Lung (tissue), 12 donors: ENCODE data around the gene MYG1. TPM values are rescaled to one million over a fixed set of nuclear protein-coding genes. Genes with fewer than 3 reads are reported as not detected.

Source experiments
- ATAC-seq: fragments of 200-7000 bp; cut with Tn5 transposase; one replicate; pipeline ENCODE4 v1.9.1; 2020; ENCODE audit warnings: moderate number of reproducible peaks; ENCODE audit not compliant: insufficient read depth, low FRiP score
- DNase-seq, 3 donors: peaks; one replicate each; pipeline ENCODE4 v3.0.0-alpha.2; 2013 to 2017
- H3K27ac ChIP-seq, 2 donors: one replicate each; pipeline ENCODE4 v1.5.1; 2013; ENCODE audit warnings: mild to moderate bottlenecking in 2 of 2, moderate library complexity in 2 of 2, control low read depth in 1 of 2, inconsistent platforms in 1 of 2, low read depth in 1 of 2, low read length in 1 of 2
- H3K27me3 ChIP-seq, 3 donors: one replicate each; pipeline ENCODE4 v1.5.1; 2013; ENCODE audit warnings: low read length in 2 of 3; ENCODE audit not compliant: control insufficient read depth in 3 of 3, insufficient read depth in 3 of 3
- H3K36me3 ChIP-seq, 4 donors: one replicate each; pipeline ENCODE4 v1.5.1; 2013; ENCODE audit warnings: low read length in 4 of 4, mild to moderate bottlenecking in 1 of 4, moderate library complexity in 1 of 4; ENCODE audit not compliant: control insufficient read depth in 4 of 4, insufficient read depth in 4 of 4
- H3K4me1 ChIP-seq, 5 donors: one replicate each; pipeline ENCODE4 v1.5.1; 2013; ENCODE audit warnings: low read length in 5 of 5, mild to moderate bottlenecking in 2 of 5, moderate library complexity in 1 of 5; ENCODE audit not compliant: control insufficient read depth in 5 of 5, insufficient read depth in 5 of 5
- H3K4me3 ChIP-seq: one replicate; pipeline ENCODE4 v1.5.1; 2013; ENCODE audit warnings: mild to moderate bottlenecking, control low read depth, moderate library complexity
- H3K9ac ChIP-seq, 2 donors: one replicate each; pipeline ENCODE4 v1.5.1; 2013; ENCODE audit warnings: low read length in 2 of 2, control low read depth in 1 of 2; ENCODE audit not compliant: insufficient read depth in 1 of 2
- H3K9me3 ChIP-seq, 4 donors: one replicate each; pipeline ENCODE4 v1.5.1; 2013; ENCODE audit warnings: low read length in 3 of 4, mild to moderate bottlenecking in 1 of 4, moderate library complexity in 1 of 4; ENCODE audit not compliant: control insufficient read depth in 4 of 4, insufficient read depth in 3 of 4
- WGBS, 2 donors: extraction: QIAGEN DNeasy Blood & Tissue Kit; methylation state at CpG; one replicate each; pipeline ENCODE4 v1.1.7; 2013; 5-methylcytosine and 5-hydroxymethylcytosine counted together
- polyA plus RNA-seq, 2 donors: library from polyadenylated mRNA; stranded (reverse); fragments of 200-250 nt; gene quantifications; one replicate each; pipeline ENCODE4 v1.2.1, GENCODE V29; 2013
- total RNA-seq, 2 donors: library from RNA; depleted of rRNA in 1 of 2; stranded (reverse); fragments of >200 nt in 1 of 2; gene quantifications; one replicate each; pipeline ENCODE4 v1.2.1, GENCODE V29; 2014 to 2021
- TF ChIP-seq, protein P1 (sequence below): IDR thresholded peaks from 2 replicates; pipeline ENCODE4 v1.5.1; 2012; ENCODE audit warnings: mild to moderate bottlenecking; ENCODE audit errors: control extremely low read depth, extremely low read depth
- donor health status: control.
- donor health status: control.
- donor health status: Bipolar disorder and iron deficiency.
- donor health status: healthy.
- donor health status: DM: yes; HTN: yes; CAD: no.

The MYG1 gene
- total and polyA plus RNA-seq, 4 donors: 22.1 to 88.9 (median 59.8) TPM

DNA sequence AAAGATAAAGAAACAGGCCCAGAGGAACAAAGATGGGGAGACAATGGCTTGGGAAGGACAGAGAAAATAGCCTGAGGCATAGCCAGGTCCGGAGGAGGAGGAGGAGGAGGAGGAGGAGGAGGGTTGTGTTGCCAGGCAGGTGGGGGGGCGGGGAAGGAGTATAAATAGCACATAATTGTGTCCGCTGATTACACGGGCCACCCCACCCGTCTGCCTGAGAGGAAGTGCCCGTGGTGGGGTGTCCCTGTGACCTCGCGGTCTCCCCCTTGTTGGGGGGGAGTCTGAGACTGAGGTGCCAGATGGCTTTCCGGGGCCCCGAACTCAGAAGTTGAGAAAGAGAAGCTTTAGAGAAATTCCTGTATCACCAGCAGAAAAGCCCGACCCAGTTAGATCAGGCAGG, 38.5 kb downstream of the MYG1 start:
- no peaks in the 10 kb centered on the region for H3K36me3 ChIP-seq
- H3K4me1 ChIP-seq: peaks cover 0 to 3% (median 0%) of the 10 kb centered on the region in 5 donors
- no peak overlapping the region for H3K27ac ChIP-seq
- no peak overlapping the region for H3K4me3 ChIP-seq
- ATAC-seq: no peak
- TF ChIP-seq, protein P1, sequence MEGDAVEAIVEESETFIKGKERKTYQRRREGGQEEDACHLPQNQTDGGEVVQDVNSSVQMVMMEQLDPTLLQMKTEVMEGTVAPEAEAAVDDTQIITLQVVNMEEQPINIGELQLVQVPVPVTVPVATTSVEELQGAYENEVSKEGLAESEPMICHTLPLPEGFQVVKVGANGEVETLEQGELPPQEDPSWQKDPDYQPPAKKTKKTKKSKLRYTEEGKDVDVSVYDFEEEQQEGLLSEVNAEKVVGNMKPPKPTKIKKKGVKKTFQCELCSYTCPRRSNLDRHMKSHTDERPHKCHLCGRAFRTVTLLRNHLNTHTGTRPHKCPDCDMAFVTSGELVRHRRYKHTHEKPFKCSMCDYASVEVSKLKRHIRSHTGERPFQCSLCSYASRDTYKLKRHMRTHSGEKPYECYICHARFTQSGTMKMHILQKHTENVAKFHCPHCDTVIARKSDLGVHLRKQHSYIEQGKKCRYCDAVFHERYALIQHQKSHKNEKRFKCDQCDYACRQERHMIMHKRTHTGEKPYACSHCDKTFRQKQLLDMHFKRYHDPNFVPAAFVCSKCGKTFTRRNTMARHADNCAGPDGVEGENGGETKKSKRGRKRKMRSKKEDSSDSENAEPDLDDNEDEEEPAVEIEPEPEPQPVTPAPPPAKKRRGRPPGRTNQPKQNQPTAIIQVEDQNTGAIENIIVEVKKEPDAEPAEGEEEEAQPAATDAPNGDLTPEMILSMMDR: no peak
- no peak for DNase-seq
- H3K27me3 ChIP-seq: peaks cover 0 to 12% (median 3%) of the 10 kb centered on the region in 3 donors
- WGBS, 2 donors: 8 to 25% methylated on average over 11 of the region's 11 CpGs
- no peak overlapping the region for H3K9ac ChIP-seq
- no peaks in the 10 kb centered on the region for H3K9me3 ChIP-seq

DNA sequence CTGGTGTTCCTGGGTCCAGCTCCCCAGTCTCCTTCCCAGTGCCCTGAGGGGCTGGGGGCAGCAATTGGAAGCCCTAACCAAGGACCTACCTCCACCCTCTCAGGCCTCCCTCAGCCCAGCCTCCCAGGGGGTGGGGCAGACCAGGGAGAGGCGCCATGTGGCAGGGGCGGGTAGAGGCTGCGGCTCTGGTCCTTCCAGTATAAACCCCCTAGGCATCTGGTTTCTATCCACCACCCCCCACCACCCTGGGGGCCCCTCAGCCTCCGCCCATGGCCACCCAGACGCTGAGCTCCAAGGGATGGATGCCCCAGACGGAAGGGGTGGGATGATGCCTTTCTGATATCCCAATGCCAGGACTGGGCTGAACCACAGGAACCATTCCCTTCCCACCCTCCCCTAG, 39.4 kb downstream of the MYG1 start:
- TF ChIP-seq, protein P1: no peak
- Histone ChIP-seq H3K27ac (no peak overlapping the region), H3K36me3 (no peaks in the 10 kb centered on the region), H3K9me3 (no peaks in the 10 kb centered on the region), H3K9ac (no peak overlapping the region), H3K27me3 (peaks cover 0 to 12% (median 3%) of the 10 kb centered on the region in 3 donors), H3K4me3 (no peak overlapping the region), H3K4me1 (no peaks in the 10 kb centered on the region)
- no peak for ATAC-seq
- no peak for DNase-seq
- 74 to 78% methylated on average over 6 of the region's 6 CpGs for WGBS, 2 donors

DNA sequence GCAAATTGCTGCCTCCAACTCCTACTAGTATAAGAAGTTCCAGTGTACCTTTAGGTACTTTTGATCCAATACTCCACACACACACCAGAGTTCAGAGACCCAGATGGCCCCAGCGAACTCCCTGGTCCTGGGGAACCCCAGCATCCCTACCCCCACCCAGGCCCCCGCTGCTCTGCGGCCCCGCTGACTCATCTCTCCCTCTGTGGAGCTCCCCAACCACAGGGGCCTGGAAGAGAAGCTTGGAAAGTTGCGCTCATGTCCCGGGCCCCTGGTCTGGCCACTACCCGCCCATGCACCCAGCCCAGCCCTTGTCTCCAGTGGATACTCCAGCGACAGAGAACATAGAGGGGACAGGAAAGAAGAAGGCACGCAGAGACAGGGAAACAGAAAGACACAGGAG, 40.9 kb downstream of the MYG1 start:
- Histone ChIP-seq H3K4me1 (peaks cover 0 to 5% (median 0%) of the 10 kb centered on the region in 5 donors), H3K27me3 (peaks cover 0 to 10% (median 3%) of the 10 kb centered on the region in 3 donors), H3K4me3 (no peak overlapping the region), H3K9ac (no peak overlapping the region), H3K9me3 (no peaks in the 10 kb centered on the region), H3K36me3 (no peaks in the 10 kb centered on the region), H3K27ac (no peak overlapping the region)
- 81 to 83% methylated on average over 9 of the region's 9 CpGs for WGBS, 2 donors
- DNase-seq (no peak), ATAC-seq (no peak)
- TF ChIP-seq, protein P1: no peak

DNA sequence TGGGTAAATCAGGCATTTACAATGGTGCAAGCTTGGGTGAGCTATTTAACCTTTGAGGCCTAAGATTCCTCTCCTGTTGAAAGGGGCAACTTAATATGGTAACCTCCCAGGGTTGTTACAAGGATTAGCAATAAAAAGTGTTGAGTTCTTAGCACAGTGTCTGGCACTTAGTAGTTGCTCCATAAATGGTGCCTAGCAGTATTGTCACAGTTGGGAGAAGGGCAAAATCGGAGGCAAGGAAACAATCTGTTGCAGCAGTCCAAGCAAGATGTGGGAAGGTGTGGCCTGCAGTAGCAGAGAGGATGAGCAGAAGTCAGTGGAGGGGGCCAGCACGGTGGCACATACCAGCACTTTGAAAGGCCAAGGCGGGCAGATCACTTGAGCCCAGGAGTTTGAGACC, 44.0 kb downstream of the MYG1 start:
- ATAC-seq: no peak
- H3K9me3 ChIP-seq: no peaks in the 10 kb centered on the region
- no peak overlapping the region for H3K9ac ChIP-seq
- WGBS, 2 donors: 64 to 75% methylated on average over 3 of the region's 3 CpGs
- TF ChIP-seq, protein P1: no peak
- DNase-seq: no peak
- H3K36me3 ChIP-seq: no peaks in the 10 kb centered on the region
- H3K27ac ChIP-seq: no peak overlapping the region
- peaks cover 0 to 15% (median 3%) of the 10 kb centered on the region in 5 donors for H3K4me1 ChIP-seq
- H3K4me3 ChIP-seq: no peak overlapping the region
- peaks cover 0 to 3% (median under 1%) of the 10 kb centered on the region in 3 donors for H3K27me3 ChIP-seq
